Esophagus squamous epithelium (tissue), 5 donors: ENCODE results near the gene RNF225. TPM values are rescaled to one million over a fixed set of nuclear protein-coding genes. Genes with fewer than 3 reads are reported as not detected.
A peak's percentile ranks its signal among the peaks of the same experiment; 100 is the strongest.
"Not testable (repeated sequence)": the region's sequence is repeated elsewhere in the genome, so short reads cannot be mapped to it uniquely, and the experiment has no call there.

Experiments used
- DNase-seq: peaks from one replicate; lab custom pipeline; 2025; lab: John Stamatoyannopoulos, UW
- H3K27ac ChIP-seq, 4 donors: fragments of 200-600 bp; sonication (generic); one replicate each; pipeline ENCODE4 v1.5.1; 2016 to 2019; ENCODE audit warnings: mild to moderate bottlenecking in 1 of 4
- H3K27me3 ChIP-seq, 4 donors: fragments of 200-600 bp; sonication (generic); 1 replicate in 3 of 4; 2 replicates in 1 of 4; pipeline versions ENCODE4 v1.5.1 to v1.6.0; 2017 to 2021; ENCODE audit warnings: antibody characterized with exemption in 1 of 4
- H3K36me3 ChIP-seq, 3 donors: fragments of 200-600 bp; sonication (generic); one replicate each; pipeline ENCODE4 v1.5.1; 2016 to 2019
- H3K4me1 ChIP-seq, 3 donors: fragments of 200-600 bp; sonication (generic); one replicate each; pipeline ENCODE4 v1.5.1; 2017 to 2019
- H3K4me3 ChIP-seq, 4 donors: fragments of 200-600 bp; sonication (generic); 1 replicate in 3 of 4; 2 replicates in 1 of 4; pipeline ENCODE4 v1.5.1; 2016 to 2019; ENCODE audit warnings: mild to moderate bottlenecking in 2 of 4, moderate library complexity in 1 of 4
- H3K9me3 ChIP-seq, 3 donors: fragments of 200-600 bp; sonication (generic); one replicate each; pipeline ENCODE4 v1.5.1; 2016 to 2019
- POLR2A ChIP-seq, 4 donors: fragments of 450-650 bp; IDR thresholded peaks; one replicate each; pipeline ENCODE4 v1.6.1; 2017; ENCODE audit warnings: antibody characterized with exemption in 4 of 4, mild to moderate bottlenecking in 4 of 4, moderate library complexity in 3 of 4
- WGBS, 2 donors: methylation state at CpG; one replicate each; pipeline ENCODE4 v1.1.5; 2018; 5-methylcytosine and 5-hydroxymethylcytosine counted together
- intact Hi-C: fragments of 100-400 bp; cut with DNase I; formaldehyde crosslinking; loops from one replicate; pipeline ENCODE4 v1.15.0; 2022
- total RNA-seq, 4 donors: library from RNA; depleted of rRNA; stranded (reverse); fragments of >200 nt; gene quantifications; one replicate each; pipeline ENCODE4 v1.1.0, GENCODE V29; 2016
- TF ChIP-seq, protein P1 (sequence below), 6 experiments: fragments of 450-650 bp in 4 of 6; fragments of 200-600 bp in 2 of 6; sonication (generic) in 2 of 6; IDR thresholded peaks; one replicate each; pipeline ENCODE4 v1.5.1; 2016 to 2019; ENCODE audit warnings: antibody characterized with exemption in 6 of 6, mild to moderate bottlenecking in 4 of 6, moderate library complexity in 4 of 6
- donor health status: DM: yes; HTN: yes; CAD: no.

The RNF225 gene
- 10 to 100 TPM in 2 of 4 donors, 1 to 10 TPM in 2; 5.0 to 30.5 (median 15.7) TPM for total RNA-seq

DNA sequence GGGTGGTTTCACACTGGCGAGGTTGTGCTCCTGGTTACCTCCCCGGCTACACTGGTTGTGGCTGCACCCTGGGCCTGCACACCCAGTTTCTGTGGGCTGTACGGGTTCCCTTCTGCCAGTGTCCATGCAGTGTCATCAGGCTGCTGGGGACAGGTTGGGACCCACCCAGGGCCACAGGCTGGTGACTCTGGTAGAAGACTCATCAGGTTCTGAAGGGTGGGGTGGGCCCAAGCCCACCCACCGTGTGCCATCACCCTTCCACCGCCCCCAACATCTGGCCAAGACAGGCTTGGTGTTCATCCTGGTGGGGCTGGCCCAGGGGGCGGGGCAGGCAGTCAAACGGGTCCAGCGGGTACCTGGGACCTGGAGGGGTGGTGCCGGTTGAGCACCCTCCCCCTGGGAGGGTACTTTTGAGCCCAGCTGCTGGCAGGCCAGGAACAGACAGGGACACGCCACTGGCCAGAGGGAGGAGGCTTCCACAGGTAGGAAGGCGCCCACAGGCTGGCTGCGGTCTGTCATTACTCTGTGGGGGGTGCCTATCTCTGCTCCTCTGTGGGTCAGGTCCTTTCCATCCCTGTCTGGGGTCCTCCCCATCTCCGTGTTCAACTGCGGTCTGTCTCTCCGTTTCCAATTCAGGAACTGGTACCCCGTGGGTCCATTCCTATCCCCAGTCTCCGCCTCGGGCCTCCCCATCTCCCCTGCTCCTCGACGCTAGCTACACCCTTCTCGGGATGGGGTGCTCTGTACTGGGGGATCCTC lies at the start of gene RNF225:
Gene RNF225 (plus strand): TSS at position 437 of the 759 bp plus-strand sequence. CDS start 434 bp downstream, outside the sequence.
- TF ChIP-seq, protein P1, sequence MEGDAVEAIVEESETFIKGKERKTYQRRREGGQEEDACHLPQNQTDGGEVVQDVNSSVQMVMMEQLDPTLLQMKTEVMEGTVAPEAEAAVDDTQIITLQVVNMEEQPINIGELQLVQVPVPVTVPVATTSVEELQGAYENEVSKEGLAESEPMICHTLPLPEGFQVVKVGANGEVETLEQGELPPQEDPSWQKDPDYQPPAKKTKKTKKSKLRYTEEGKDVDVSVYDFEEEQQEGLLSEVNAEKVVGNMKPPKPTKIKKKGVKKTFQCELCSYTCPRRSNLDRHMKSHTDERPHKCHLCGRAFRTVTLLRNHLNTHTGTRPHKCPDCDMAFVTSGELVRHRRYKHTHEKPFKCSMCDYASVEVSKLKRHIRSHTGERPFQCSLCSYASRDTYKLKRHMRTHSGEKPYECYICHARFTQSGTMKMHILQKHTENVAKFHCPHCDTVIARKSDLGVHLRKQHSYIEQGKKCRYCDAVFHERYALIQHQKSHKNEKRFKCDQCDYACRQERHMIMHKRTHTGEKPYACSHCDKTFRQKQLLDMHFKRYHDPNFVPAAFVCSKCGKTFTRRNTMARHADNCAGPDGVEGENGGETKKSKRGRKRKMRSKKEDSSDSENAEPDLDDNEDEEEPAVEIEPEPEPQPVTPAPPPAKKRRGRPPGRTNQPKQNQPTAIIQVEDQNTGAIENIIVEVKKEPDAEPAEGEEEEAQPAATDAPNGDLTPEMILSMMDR (IDR thresholded peaks at IDR 0.05), result no peak
- peak in 3 of 4 donors; percentile 25 to 46 (median 43) for TF ChIP-seq POLR2A (IDR thresholded peaks at IDR 0.05)
- intact Hi-C loops, result no loop called here
- Histone ChIP-seq H3K27me3 (peaks cover 0 to 28% (median 0%) of the 10 kb centered on the region in 4 donors), H3K4me1 (peaks cover 22 to 76% (median 27%) of the 10 kb centered on the region in 3 donors), H3K9me3 (no peaks in the 10 kb centered on the region), H3K4me3 (peak within 1 kb of the TSS; percentile 46 to 61 (median 54)), H3K36me3 (peaks cover 13 to 49% (median 25%) of the 10 kb centered on the region in 3 donors), H3K27ac (peak within 1 kb of the TSS; percentile 62 to 90 (median 82))
- whole genome bisulfite sequencing, 2 donors, result 2 to 25% methylated on average over 7 to 16 of the region's 21 CpGs
- DNase-seq, result no peak

DNA sequence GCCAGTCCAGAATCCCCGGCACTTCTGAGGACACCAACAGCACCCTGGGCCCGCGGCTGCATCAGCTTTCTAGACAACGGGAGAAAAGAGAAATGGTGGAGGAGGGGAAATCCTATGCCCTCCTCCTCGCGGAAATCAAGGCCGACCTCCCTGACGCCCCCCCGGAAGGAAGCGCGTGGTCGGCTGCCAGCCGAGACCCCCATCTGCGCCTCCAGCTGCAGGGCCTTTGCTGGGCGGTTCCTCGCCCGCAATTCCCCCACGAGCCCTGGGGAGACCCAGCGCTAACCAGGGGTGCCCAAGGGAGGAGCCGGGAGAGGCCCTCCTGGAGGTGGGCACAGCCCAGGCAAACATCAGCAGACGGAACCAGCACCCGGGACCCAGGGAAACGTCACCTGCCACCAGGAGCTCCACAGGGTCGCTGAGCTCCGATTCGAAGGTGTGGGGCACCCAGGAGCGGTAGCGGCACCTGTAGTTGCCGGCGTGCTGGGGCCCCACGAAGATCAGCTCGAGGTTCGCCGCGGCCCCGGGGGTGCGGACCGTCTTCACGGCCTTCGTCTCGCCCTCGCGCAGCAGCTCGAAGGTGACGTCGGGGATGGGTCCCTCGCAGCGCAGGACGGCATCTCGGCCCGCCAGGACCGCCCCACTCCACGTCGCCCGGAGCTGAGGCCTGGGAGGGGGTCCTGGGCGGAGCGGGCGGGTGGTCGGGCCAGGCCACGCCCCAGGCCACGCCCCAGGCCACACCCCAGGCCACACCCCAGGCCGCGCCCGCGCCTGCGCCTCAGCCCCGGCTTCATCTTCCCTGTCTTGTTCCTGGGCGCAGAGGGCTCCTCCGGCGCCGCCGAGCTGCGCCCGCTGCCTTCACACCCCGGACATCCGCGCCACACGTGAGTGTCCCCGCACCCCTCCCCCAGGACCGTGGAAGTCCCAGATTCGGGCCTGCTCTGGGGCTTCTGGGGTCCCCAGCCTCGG lies 48.2 kb upstream of the RNF225 start:
- peaks cover 0 to 6% (median 0%) of the 10 kb centered on the region in 3 donors for H3K36me3 ChIP-seq
- peaks cover 0 to 56% (median 0%) of the 10 kb centered on the region in 4 donors for H3K27me3 ChIP-seq
- peaks cover 9 to 52% (median 18%) of the 10 kb centered on the region in 3 donors for H3K4me1 ChIP-seq
- peak overlapping the region; percentile 40 to 69 (median 58) for H3K4me3 ChIP-seq
- H3K9me3 ChIP-seq, result no peaks in the 10 kb centered on the region
- peak overlapping the region; percentile 69 to 88 (median 80) for H3K27ac ChIP-seq
- intact Hi-C loops, result no loop called here
- peak in 1 of 4 donors; percentile 54 for TF ChIP-seq POLR2A (IDR thresholded peaks at IDR 0.05)
- TF ChIP-seq, protein P1 (IDR thresholded peaks at IDR 0.05), result no peak
- WGBS, 2 donors, result 0 to 12% methylated on average over 3 to 6 of the region's 82 CpGs
- DNase-seq, result no peak

GRCh38 chr19:58348080-58348479 lies 47.4 kb upstream of the RNF225 start:
- H3K36me3 ChIP-seq, DNase-seq, intact Hi-C loops, H3K9me3 ChIP-seq: not testable (repeated sequence)
- Histone ChIP-seq H3K4me3 (peak overlapping the region; percentile 40 to 69 (median 58)), H3K4me1 (peaks cover 9 to 52% (median 18%) of the 10 kb centered on the region in 3 donors), H3K27ac (peak overlapping the region; percentile 63 to 88 (median 78)), H3K27me3 (peaks cover 0 to 63% (median 0%) of the 10 kb centered on the region in 4 donors)
- WGBS, 2 donors, result 8 to 11% methylated on average over 12 of the region's 12 CpGs

- TF ChIP-seq, protein P1 (IDR thresholded peaks at IDR 0.05), result no peak
- TF ChIP-seq POLR2A (IDR thresholded peaks at IDR 0.05), result no peak
- no peak for DNase-seq
- H3K4me3 ChIP-seq, result no peak overlapping the region
- no peaks in the 10 kb centered on the region for H3K9me3 ChIP-seq
- intact Hi-C loops, result no loop called here
- peaks cover 9 to 52% (median 18%) of the 10 kb centered on the region in 3 donors for H3K4me1 ChIP-seq
- H3K27me3 ChIP-seq, result peaks cover 0 to 63% (median 0%) of the 10 kb centered on the region in 4 donors
- WGBS, 2 donors, result 70% methylated on average over 8 of the region's 8 CpGs
- no peak overlapping the region for H3K27ac ChIP-seq
- peaks cover 0 to 6% (median 0%) of the 10 kb centered on the region in 3 donors for H3K36me3 ChIP-seq
These were observed 45.9 kb upstream of the RNF225 start for GRCh38 chr19:58349590-58349989.
